GM18511 (cell line): ENCODE measurements around the gene WDR48.

ENCODE experiments used
- ATAC-seq: cut with Tn5 transposase; IDR thresholded peaks from one replicate; pipeline ENCODE4 v1.9.1; 2021; ENCODE audit warnings: mild to moderate bottlenecking, moderate library complexity; ENCODE audit not compliant: unreplicated experiment

WDR48 gene

GRCh38 chr3:39100500-39100886 is 48.7 kb downstream of the WDR48 start:
- ATAC-seq, result no peak

GRCh38 chr3:39101022-39101689 is 49.3 kb downstream of the WDR48 start:
- ATAC-seq, result peak; percentile 79

GRCh38 chr3:39102504-39103323 is 50.9 kb downstream of the WDR48 start:
- ATAC-seq, result no peak

GRCh38 chr3:39103324-39103693 is 51.5 kb downstream of the WDR48 start:
- no peak for ATAC-seq

DNA sequence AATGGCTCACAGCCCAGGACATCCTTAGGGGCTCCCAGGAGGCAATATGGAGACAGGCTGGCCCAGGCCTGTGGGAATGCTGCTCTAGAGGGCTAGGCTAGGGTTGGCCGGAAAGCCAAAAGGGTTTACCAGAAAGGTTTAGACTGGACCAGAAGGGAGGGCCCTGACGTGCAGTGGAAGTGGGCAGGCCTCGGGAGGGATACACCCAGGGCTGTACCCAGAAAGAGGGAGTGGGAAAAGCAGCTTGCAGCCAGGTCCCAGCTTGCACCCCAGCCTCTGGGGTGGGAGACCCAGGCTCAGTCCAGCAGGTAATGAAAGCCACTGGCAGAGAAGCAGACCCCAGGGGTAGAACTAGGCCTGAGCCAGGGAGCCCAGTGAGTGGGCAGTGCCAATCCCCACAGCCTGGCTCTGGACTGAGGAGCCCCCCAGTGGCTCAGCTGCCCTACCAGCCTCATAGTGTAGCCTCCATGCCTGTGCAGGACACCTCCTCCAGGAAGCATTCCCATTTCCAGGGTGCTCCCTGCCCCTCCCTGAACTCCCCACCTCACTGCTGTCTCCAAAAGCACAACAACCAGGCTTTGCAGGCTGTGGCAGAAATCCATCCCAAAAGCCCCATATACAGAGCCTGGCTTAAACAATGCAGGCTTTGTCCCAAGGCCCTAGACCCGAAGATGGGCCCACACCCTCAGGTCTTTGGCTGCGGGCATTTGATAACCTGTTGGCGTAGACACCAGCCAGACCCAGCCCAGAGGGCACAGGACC is 52.2 kb downstream of the WDR48 start:
- no peak for ATAC-seq

DNA sequence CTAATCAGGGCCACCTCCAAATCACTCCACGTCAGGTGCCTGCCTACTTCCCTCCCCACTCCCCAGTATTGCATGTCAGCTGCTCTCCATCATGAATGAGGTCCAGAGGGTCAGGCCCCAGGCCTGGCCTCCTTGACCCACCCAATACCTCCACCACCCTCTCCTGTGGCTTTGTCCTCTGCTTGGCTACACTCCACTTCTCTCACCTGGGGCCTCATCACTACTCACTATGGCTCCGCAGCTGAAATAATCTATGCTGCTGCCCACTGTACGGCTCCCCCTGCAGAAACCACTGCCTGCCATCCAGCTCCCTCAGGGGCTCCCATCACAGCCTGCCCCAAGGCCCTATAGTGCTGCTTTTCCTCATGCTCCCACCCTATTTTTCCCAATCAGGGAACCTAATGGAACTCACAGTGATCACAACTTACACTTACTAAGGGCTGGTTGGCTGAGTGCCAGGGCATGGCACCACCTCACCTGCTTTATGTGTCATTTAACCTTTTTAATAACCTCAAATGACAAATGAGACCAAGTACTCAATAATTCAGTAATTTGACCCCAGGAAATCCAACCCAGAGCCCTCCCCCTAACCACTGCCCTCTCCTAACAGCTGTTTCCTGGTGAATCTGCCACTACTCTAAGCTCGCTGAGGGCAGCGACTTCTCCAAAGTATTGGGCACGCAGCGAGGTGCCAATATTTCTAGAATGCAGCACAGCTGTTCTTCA is 53.3 kb downstream of the WDR48 start:
- no peak for ATAC-seq

GRCh38 chr3:39105687-39106063 is 53.9 kb downstream of the WDR48 start:
- ATAC-seq, result no peak

- no peak for ATAC-seq
Observed at GRCh38 chr3:39106281-39106811, 54.5 kb downstream of the WDR48 start.

- ATAC-seq, result peak; percentile 4
Observed at GRCh38 chr3:39106851-39107387, 55.1 kb downstream of the WDR48 start.

DNA sequence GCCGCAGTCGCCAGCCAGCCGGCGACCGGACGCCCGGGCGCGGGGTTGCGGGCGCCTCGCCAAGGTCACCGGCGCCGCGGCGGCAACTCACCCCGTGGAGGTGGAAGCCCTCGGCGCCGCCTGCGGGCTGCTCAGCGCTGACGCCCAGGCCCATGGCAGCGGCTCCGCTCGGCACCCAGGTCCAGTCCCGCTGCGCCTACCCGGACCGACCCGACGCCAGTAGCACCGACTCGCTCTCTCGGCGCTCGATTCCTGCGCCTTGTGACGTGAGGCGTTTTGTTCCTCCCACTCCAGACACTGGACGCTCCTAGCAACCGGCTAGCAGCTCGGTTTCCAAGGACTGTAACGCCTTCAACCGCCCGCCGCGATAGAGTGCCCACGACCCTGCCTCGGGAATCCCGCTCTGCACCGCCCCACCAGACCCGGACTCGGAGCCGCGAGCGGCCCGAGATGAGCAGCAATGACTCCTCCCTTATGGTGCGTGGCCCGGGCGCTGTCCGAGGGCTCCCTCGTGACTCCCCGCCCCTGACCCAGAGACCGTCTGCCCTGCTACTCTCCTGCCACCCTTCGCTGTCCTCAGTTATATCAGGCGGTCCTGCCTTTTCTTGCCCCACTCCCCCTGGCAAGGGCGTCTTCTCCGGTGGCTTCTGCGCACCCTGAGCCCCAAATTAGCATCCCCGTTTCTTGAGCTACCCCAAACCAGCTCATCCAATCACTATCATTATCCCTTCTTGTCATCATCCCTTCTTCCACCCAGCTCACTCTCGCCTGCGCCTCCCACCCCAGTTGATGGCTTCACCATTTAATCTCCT is 55.8 kb downstream of the WDR48 start, which contains the start of the genes GORASP1 and TTC21A:
TSS of gene GORASP1 (minus strand) at position 240 of the 812 bp plus-strand sequence. CDS start at position 154, 86 bp downstream.
TSS of gene TTC21A (plus strand) at position 293 of the 812 bp plus-strand sequence. CDS start at position 451, 158 bp downstream.
- ATAC-seq, result peak; percentile 61

- peak; percentile 85 for ATAC-seq
Observed at GRCh38 chr3:39108200-39108710, 56.4 kb downstream of the WDR48 start.

DNA sequence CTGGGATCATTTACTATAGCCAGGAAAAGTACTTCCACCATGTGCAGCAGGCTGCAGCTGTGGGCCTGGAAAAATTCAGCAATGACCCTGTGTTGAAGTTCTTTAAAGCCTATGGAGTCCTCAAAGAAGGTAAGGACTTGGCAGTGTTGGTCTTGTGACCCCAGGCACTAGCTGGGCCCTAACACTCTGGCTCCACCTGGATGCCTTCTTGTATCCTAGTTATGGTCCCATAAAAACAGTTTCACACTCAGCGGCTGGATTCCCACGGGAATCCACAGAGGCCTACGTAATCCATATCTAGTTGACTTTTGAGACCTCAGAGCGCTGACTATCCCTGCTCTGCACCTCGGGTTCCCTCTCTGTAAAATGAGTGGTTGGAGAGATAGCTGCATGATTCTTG is 57.3 kb downstream of the WDR48 start:
- ATAC-seq, result no peak

DNA sequence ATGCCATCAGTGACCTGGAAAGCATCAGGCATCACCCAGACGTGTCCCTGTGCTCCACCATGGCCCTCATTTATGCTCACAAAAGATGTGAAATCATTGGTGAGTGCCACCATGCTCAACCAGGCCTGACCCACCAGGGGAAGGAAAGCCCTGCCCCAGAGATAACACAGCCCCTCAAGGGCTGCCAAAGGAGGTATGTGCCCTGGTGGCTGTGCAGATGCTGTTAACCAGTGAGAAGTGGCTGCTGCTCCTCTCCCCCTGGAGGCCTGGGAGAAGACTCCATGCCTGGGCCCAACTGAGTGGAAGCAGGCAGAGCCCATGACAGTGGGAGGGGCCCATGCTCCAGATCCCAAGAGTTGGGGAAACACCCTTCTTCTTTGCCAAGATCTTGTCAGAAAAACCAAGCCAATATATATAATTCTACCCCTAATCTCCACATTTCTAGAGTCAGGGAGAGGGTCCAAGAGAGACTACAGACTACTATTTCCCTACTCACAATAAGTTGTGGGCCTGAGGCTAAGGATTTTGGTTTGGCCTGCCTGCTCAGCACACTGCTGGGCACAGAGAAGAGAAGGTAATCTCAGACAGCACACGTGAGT is 58.3 kb downstream of the WDR48 start:
- ATAC-seq, result no peak

GRCh38 chr3:39112113-39112512 is 60.3 kb downstream of the WDR48 start:
- ATAC-seq, result no peak

- no peak for ATAC-seq
Observed at GRCh38 chr3:39112535-39112934, 60.7 kb downstream of the WDR48 start.

DNA sequence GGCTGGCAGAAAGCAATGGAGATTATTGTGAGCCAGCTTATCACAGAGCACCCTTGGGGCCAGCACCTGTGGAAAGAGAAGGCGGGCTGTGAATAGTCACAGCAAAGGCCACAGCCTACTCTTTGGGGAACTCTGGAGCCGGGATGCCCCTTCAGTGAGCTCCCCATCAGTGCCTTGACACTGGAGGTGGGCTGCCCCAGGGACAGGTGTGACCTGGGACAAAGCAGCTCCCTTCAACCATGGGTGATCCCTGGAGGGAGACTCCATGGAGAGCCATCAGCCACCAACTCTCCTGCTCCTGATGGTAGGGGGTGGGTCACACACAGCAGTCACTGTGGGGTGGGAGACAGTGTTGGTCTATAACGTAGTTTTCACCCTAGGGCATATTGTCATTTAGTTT is 61.5 kb downstream of the WDR48 start:
- ATAC-seq, result no peak

GRCh38 chr3:39114456-39114855 is 62.6 kb downstream of the WDR48 start:
- ATAC-seq, result no peak

GRCh38 chr3:39115870-39116269 is 64.1 kb downstream of the WDR48 start:
- no peak for ATAC-seq

GRCh38 chr3:39118079-39118478 is 66.3 kb downstream of the WDR48 start:
- ATAC-seq, result no peak
